WTC11 (cell line): Measurements from ENCODE around the gene KLC3. TPM values are rescaled to one million over a fixed set of nuclear protein-coding genes. Genes with fewer than 3 reads are reported as not detected.
"Not testable (repeated sequence)": the region's sequence is repeated elsewhere in the genome, so short reads cannot be mapped to it uniquely, and the experiment has no call there.

Experiments used
- ATAC-seq: fragments of 200-7000 bp; cut with Tn5 transposase; 2 replicates; pipeline ENCODE4 v1.10.0; 2021; ENCODE audit warnings: mild to moderate bottlenecking, moderate library complexity
- CTCF ChIA-PET: fragments of 300-600 bp; sonication (Branson Sonifier 250); formaldehyde crosslinking; loops from one replicate; lab custom pipeline; 2021; ENCODE audit warnings: antibody characterized with exemption; lab: Charles Lee
- POLR2A ChIA-PET: fragments of 350-600 bp; sonication (Branson Sonifier 250); formaldehyde crosslinking; loops from one replicate; lab custom pipeline; 2021; ENCODE audit warnings: antibody characterized with exemption; lab: Charles Lee
- DNase-seq: peaks from one replicate; pipeline ENCODE4 v3.0.0; 2021; ENCODE audit warnings: low spot score
- H3K27ac Mint-ChIP-seq: 2 replicates; pipeline ENCODE4 v1.8.0; 2021; ENCODE audit warnings: mixed read lengths
- H3K27me3 Mint-ChIP-seq: 2 replicates; pipeline ENCODE4 v1.8.0; 2021; ENCODE audit warnings: low read depth, mild to moderate bottlenecking, moderate library complexity, mixed read lengths
- H3K36me3 Mint-ChIP-seq: 2 replicates; pipeline ENCODE4 v1.8.0; 2021; ENCODE audit warnings: mixed read lengths
- H3K4me1 Mint-ChIP-seq: 2 replicates; pipeline ENCODE4 v1.8.0; 2022; ENCODE audit warnings: mixed read lengths
- H3K4me3 Mint-ChIP-seq: 2 replicates; pipeline ENCODE4 v1.8.0; 2021; ENCODE audit warnings: mild to moderate bottlenecking, moderate library complexity, mixed read lengths
- H3K9me3 Mint-ChIP-seq: 2 replicates; pipeline ENCODE4 v1.8.0; 2021; ENCODE audit warnings: mixed read lengths
- CREM ChIP-seq: sonication (generic); formaldehyde crosslinking; IDR thresholded peaks from 2 replicates; pipeline ENCODE4 v1.8.1; 2022; ENCODE audit warnings: mild to moderate bottlenecking, missing genetic modification reagents, moderate library complexity
- GABPB1 ChIP-seq: sonication (generic); formaldehyde crosslinking; IDR thresholded peaks from 2 replicates; pipeline ENCODE4 v1.8.1; 2023; ENCODE audit warnings: mild to moderate bottlenecking, missing genetic modification reagents
- MYBL2 ChIP-seq: sonication (generic); formaldehyde crosslinking; IDR thresholded peaks from 2 replicates; pipeline ENCODE4 v1.8.1; 2023; ENCODE audit warnings: mild to moderate bottlenecking, moderate library complexity, missing genetic modification reagents
- NR3C1 ChIP-seq: sonication (generic); formaldehyde crosslinking; conservative IDR thresholded peaks from 2 replicates; pipeline ENCODE4 v1.8.1; 2023; ENCODE audit warnings: low read depth, mild to moderate bottlenecking, missing genetic modification reagents
- SMAD4 ChIP-seq: sonication (generic); formaldehyde crosslinking; IDR thresholded peaks from 2 replicates; pipeline ENCODE4 v1.8.0; 2022; ENCODE audit warnings: mild to moderate bottlenecking, missing genetic modification reagents
- SOX15 ChIP-seq: fragments of 250-450 bp; sonication (Bioruptor Pico); IDR thresholded peaks from 2 replicates; pipeline ENCODE4 v1.9.0; 2021; ENCODE audit warnings: mild to moderate bottlenecking
- ZNF396 ChIP-seq: fragments of 250-450 bp; sonication (Bioruptor Pico); IDR thresholded peaks from 2 replicates; pipeline ENCODE4 v1.8.0; 2021; ENCODE audit warnings: mild to moderate bottlenecking, moderate library complexity, borderline replicate concordance
- total RNA-seq: library from RNA; stranded (reverse); gene quantifications from 3 replicates; pipeline ENCODE4 v1.2.3, GENCODE V29; 2021
- TF ChIP-seq, protein P1 (sequence below): sonication (generic); formaldehyde crosslinking; IDR thresholded peaks from 2 replicates; pipeline ENCODE4 v1.8.0; 2022; ENCODE audit warnings: mild to moderate bottlenecking, missing genetic modification reagents
- TF ChIP-seq, protein P2 (sequence below): sonication (generic); formaldehyde crosslinking; IDR thresholded peaks from 2 replicates; pipeline ENCODE4 v1.8.1; 2023; ENCODE audit warnings: mild to moderate bottlenecking, moderate library complexity, missing genetic modification reagents
- TF ChIP-seq, protein P3 (sequence below): fragments of 250-450 bp; sonication (Bioruptor Pico); conservative IDR thresholded peaks from 2 replicates; pipeline ENCODE4 v1.9.0; 2021; ENCODE audit warnings: mild to moderate bottlenecking
- TF ChIP-seq, protein P4 (sequence below): sonication (generic); formaldehyde crosslinking; IDR thresholded peaks from 2 replicates; pipeline ENCODE4 v1.8.1; 2023; ENCODE audit warnings: mild to moderate bottlenecking, missing genetic modification reagents, moderate library complexity
- TF ChIP-seq, protein P5 (sequence below): sonication (generic); formaldehyde crosslinking; IDR thresholded peaks from 2 replicates; pipeline ENCODE4 v1.8.1; 2023; ENCODE audit warnings: mild to moderate bottlenecking, missing genetic modification reagents
- TF ChIP-seq, protein P6 (sequence below): sonication (generic); formaldehyde crosslinking; IDR thresholded peaks from 2 replicates; pipeline ENCODE4 v1.8.0; 2023; ENCODE audit warnings: missing genetic modification reagents
- TF ChIP-seq, protein P7 (sequence below): sonication (generic); formaldehyde crosslinking; IDR thresholded peaks from 2 replicates; pipeline ENCODE4 v1.8.0; 2022; ENCODE audit warnings: missing genetic modification reagents

Gene KLC3
- total RNA-seq, 1 experiment from 2014 or later, result 5.2 TPM

DNA sequence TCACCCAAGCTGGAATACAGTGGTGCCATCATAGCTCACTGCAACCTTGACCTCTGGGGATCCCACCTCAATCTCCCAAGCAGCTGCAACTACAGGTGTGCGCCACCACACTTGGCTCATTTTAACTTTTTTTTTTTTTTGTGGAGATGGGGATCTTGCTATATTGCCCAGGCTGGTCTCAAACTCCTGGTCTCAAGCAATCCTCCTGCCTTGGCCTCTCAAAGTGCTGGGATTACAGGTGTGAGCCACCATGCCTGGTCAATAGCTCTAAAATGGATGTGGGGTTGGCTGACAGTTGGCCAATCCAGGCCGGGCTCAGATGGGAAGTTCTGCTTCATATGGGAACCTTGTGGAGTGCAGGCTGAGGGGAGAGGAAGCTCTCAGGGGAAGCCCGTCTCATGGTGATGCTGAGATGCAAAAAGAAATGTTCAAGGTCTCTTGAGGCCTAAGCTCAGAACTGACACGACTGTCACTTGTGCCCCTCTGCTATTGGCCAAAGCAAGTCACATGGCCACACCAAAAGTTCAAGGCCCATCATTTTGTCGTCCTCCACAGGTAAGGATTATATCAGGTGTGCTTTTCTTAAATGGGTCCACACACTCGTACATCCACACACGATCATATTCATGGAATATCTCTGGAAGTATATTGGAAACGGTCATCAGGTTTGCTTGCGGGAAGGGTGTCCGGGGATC lies 6.8 kb upstream of the KLC3 start:
- Mint-ChIP-seq H3K4me1 (no peaks in the 10 kb centered on the region), H3K4me3 (no peak overlapping the region), H3K9me3 (no peaks in the 10 kb centered on the region), H3K27me3 (peaks cover 26% of the 10 kb centered on the region), H3K36me3 (no peaks in the 10 kb centered on the region), H3K27ac (no peak overlapping the region)
- ChIA-PET POLR2A (interaction anchor here (0.6 to 0.9 kb wide), 2 partner anchors 16 to 1563 kb away, joined by 3 to 4 read pairs; no protein-coding TSS in a partner anchor), CTCF (interaction anchor here (0.6 to 1.0 kb wide), 3 partner anchors 145 to 584 kb away, joined by 4 to 6 read pairs (median 4); no protein-coding TSS in a partner anchor)
- DNase-seq (no peak), ATAC-seq (no peak)
- no peak for TF ChIP-seq NR3C1
- TF ChIP-seq, protein P1, sequence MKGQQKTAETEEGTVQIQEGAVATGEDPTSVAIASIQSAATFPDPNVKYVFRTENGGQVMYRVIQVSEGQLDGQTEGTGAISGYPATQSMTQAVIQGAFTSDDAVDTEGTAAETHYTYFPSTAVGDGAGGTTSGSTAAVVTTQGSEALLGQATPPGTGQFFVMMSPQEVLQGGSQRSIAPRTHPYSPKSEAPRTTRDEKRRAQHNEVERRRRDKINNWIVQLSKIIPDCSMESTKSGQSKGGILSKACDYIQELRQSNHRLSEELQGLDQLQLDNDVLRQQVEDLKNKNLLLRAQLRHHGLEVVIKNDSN (CRISPR knock-in tag), result peak; percentile 78
- TF ChIP-seq GABPB1, result no peak
- no peak for TF ChIP-seq ZNF396 (CRISPR knock-in tag)
- TF ChIP-seq, protein P2, sequence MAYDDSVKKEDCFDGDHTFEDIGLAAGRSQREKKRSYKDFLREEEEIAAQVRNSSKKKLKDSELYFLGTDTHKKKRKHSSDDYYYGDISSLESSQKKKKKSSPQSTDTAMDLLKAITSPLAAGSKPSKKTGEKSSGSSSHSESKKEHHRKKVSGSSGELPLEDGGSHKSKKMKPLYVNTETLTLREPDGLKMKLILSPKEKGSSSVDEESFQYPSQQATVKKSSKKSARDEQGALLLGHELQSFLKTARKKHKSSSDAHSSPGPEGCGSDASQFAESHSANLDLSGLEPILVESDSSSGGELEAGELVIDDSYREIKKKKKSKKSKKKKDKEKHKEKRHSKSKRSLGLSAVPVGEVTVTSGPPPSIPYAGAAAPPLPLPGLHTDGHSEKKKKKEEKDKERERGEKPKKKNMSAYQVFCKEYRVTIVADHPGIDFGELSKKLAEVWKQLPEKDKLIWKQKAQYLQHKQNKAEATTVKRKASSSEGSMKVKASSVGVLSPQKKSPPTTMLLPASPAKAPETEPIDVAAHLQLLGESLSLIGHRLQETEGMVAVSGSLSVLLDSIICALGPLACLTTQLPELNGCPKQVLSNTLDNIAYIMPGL (CRISPR knock-in tag), result no peak
- no peak for TF ChIP-seq SMAD4 (CRISPR knock-in tag)
- no peak for TF ChIP-seq CREM (CRISPR knock-in tag)
- TF ChIP-seq, protein P3, sequence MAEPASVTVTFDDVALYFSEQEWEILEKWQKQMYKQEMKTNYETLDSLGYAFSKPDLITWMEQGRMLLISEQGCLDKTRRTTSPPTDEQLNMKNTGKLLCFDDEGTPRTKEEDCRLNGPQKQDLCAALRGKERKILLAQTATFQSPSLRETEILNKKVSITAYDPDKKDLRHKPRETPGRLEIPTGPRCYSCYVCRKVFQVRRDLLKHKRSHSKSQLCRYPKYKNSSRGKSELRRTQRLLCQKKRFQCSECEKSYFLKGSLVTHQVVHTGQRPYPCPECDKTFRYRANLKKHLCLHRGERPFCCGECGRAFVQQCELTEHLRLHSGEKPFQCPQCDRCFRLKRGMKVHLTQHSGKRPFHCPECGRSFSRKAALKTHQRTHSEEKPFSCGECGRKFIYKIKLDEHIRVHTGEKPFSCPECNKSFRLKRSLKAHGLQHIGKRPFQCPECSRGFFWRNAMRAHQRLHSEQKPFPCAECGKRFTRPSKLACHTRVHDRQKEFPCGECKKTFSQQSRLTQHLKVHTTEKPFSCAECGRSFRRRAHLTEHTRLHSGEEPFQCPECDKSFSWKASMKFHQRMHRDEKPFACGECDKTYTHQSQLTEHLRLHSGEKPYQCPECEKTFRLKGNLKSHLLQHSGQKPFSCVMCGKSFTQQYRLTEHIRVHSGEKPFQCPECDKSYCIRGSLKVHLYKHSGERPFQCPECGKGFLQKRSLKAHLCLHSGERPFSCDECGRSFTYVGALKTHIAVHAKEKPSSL, result no peak
- TF ChIP-seq, protein P4, sequence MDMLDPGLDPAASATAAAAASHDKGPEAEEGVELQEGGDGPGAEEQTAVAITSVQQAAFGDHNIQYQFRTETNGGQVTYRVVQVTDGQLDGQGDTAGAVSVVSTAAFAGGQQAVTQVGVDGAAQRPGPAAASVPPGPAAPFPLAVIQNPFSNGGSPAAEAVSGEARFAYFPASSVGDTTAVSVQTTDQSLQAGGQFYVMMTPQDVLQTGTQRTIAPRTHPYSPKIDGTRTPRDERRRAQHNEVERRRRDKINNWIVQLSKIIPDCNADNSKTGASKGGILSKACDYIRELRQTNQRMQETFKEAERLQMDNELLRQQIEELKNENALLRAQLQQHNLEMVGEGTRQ (CRISPR knock-in tag), result peak; percentile 82
- TF ChIP-seq MYBL2 (CRISPR knock-in tag), result no peak
- TF ChIP-seq, protein P5, sequence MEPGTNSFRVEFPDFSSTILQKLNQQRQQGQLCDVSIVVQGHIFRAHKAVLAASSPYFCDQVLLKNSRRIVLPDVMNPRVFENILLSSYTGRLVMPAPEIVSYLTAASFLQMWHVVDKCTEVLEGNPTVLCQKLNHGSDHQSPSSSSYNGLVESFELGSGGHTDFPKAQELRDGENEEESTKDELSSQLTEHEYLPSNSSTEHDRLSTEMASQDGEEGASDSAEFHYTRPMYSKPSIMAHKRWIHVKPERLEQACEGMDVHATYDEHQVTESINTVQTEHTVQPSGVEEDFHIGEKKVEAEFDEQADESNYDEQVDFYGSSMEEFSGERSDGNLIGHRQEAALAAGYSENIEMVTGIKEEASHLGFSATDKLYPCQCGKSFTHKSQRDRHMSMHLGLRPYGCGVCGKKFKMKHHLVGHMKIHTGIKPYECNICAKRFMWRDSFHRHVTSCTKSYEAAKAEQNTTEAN (CRISPR knock-in tag), result no peak

DNA sequence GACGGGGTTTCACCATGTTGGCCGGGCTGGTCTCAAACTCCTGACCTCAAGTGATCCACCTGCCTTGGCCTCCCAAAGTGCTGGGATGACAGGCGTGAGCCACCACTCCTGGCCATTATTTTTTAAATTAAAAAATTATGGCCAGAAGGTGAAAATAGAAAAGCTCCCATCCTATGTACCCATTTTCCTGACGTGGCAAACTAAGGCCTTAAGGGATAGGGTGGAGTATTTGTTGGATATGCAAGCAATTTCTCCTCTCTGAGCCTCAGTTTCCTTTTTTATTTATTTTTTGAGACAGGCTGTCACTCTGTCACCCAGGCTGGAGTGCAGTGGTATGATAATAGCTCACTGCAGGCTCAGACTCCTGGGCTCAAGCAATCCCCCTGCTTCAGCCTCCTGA lies 5.7 kb upstream of the KLC3 start:
- H3K27ac Mint-ChIP-seq, ATAC-seq, H3K4me1 Mint-ChIP-seq, DNase-seq, H3K9me3 Mint-ChIP-seq, H3K4me3 Mint-ChIP-seq, H3K36me3 Mint-ChIP-seq, POLR2A ChIA-PET: not testable (repeated sequence)
- peaks cover 24% of the 10 kb centered on the region for H3K27me3 Mint-ChIP-seq
- CTCF ChIA-PET, result interaction anchor here (0.7 to 0.8 kb wide), 3 partner anchors 9 to 252 kb away, joined by 3 read pairs; no protein-coding TSS in a partner anchor

DNA sequence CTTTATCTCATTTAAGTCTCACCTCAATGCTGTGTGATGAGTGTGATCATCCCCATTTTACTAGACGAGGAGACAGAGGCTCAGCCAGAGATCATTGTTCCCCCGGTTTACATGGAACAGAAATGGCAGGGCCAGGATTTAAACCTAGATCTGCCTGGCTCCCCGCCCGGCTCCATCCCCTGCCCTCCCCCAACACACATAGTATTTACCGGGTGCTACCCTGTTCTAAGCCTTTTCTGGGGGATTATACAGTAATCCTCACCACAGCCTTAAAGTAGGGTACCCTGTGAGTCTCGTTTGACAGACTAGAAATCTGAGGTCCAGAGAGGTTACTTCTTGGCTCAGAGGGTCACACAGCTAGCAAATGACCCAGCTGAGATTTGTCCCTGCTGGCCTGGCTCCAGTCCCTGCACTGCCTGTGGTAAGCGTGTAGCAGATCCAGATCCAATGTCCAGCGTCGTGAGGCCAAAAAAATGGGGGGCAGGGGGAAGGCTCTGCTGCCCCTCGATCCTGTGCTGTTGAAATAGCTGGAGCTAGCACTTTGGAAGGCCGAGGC lies 3.8 kb upstream of the KLC3 start:
- Mint-ChIP-seq H3K4me1 (peaks cover 2% of the 10 kb centered on the region; the same call in 1 of the 2 replicates), H3K27ac (peak overlapping the region; percentile 17; the same call in 1 of the 2 replicates), H3K36me3 (no peaks in the 10 kb centered on the region), H3K27me3 (peaks cover 20% of the 10 kb centered on the region), H3K4me3 (no peak overlapping the region), H3K9me3 (no peaks in the 10 kb centered on the region)
- DNase-seq (no peak), ATAC-seq (no peak)
- TF ChIP-seq, protein P4 (CRISPR knock-in tag), result no peak
- no peak for TF ChIP-seq SOX15
- TF ChIP-seq, protein P6, sequence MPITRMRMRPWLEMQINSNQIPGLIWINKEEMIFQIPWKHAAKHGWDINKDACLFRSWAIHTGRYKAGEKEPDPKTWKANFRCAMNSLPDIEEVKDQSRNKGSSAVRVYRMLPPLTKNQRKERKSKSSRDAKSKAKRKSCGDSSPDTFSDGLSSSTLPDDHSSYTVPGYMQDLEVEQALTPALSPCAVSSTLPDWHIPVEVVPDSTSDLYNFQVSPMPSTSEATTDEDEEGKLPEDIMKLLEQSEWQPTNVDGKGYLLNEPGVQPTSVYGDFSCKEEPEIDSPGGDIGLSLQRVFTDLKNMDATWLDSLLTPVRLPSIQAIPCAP (CRISPR knock-in tag), result no peak
- TF ChIP-seq, protein P7, sequence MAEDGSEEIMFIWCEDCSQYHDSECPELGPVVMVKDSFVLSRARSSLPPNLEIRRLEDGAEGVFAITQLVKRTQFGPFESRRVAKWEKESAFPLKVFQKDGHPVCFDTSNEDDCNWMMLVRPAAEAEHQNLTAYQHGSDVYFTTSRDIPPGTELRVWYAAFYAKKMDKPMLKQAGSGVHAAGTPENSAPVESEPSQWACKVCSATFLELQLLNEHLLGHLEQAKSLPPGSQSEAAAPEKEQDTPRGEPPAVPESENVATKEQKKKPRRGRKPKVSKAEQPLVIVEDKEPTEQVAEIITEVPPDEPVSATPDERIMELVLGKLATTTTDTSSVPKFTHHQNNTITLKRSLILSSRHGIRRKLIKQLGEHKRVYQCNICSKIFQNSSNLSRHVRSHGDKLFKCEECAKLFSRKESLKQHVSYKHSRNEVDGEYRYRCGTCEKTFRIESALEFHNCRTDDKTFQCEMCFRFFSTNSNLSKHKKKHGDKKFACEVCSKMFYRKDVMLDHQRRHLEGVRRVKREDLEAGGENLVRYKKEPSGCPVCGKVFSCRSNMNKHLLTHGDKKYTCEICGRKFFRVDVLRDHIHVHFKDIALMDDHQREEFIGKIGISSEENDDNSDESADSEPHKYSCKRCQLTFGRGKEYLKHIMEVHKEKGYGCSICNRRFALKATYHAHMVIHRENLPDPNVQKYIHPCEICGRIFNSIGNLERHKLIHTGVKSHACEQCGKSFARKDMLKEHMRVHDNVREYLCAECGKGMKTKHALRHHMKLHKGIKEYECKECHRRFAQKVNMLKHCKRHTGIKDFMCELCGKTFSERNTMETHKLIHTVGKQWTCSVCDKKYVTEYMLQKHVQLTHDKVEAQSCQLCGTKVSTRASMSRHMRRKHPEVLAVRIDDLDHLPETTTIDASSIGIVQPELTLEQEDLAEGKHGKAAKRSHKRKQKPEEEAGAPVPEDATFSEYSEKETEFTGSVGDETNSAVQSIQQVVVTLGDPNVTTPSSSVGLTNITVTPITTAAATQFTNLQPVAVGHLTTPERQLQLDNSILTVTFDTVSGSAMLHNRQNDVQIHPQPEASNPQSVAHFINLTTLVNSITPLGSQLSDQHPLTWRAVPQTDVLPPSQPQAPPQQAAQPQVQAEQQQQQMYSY (CRISPR knock-in tag), result no peak
- no peak for TF ChIP-seq SMAD4 (CRISPR knock-in tag)
- ChIA-PET POLR2A (no interaction called here), CTCF (interaction anchor here (2.8 kb wide), 1 partner anchor 136 kb away, joined by 33 read pairs; no protein-coding TSS in a partner anchor)
